ENCODE results near the gene ARFGAP1.

ARFGAP1 gene

DNA sequence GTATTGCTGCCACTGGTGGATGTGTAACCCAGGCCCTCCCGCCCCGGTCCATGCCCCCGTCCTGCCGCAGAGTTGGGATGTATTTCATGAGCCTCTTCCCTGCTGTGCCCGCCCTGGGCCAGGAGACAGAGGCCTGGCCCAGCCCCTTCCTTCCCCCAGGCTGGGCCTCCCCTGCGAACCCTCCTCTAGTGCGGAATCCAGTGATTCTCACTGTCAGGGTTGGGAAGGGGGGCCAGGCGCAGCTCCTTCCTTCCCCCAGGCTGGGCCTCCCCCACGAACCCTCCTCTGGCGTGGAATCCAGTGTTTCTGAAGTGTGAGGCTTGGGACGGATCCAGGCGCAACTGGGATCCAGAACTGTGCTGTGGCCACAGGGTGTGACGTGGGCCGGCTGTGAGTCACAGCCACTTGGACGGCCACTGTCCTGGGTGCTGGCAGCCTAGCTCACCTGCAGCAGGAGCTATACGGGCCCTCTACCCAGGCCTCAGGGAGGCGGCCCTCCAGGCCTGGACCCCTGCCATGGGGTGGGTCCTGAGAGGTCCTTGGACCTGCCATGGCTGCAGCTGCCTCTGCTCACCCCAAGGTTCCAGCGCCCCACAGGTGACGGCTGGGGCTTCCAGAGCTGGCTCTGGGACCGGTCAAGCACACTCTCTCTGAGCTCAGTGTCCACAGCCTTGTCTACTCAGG is 48.7 kb downstream of the ARFGAP1 start:
- no peak for DNase-seq (ENCODE audit: low spot score)

DNA sequence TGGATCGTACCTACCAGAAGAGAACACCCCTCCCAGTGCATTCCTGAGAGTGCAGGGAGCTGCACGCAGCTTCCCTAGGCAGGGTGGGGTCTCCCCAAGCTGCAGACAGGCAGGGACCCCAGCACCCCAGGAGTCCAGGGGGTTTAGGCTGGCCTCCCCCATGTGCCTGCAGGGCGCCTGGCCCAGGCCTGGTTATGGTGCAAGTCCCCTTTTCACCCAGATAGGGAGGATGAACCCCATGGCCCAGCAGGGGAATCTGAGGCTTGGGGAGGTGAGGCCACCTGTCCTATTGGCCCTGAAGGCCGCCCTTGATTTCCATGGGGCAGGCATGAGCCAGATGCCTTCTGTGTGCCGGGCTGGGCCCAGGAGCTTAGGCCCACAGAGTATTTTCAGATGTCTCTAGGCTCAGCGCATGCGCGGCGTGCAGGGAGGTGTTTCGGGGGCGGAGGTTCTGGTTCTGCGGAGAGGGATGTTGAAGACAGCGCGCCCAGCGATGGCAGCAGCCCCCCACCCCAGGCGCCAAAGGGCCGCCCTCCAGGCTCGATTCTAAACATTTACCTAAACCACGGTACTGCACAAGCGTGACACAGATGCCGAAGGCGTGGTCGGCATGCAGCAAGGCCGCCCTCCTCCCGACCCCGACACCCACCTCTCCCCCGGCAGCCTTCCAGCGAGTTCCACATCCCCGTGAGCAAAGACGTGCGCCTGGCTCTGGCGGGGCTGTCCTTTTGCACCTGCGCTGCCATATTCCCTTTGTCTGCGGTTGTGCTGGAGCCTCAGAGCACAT is 49.7 kb downstream of the ARFGAP1 start:
- DNase-seq (ENCODE audit: low spot score), result no peak

DNA sequence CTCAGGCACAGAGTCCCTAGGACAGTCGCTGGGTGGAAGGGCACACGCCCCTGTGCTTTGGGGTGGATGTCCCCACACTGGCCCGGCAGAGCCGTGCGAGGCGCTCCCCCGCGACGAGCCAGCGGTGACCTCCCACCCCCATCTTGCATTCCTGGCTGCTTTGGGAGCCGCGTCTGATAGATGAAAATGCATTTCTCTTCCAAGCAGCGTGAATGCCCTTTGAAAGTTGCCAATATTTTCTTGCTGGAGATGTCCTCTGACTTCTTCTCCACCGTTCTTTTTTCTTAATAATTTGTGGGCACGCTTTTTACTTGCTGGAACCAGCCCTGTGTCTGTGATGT is 50.3 kb downstream of the ARFGAP1 start:
- no peak for DNase-seq (ENCODE audit: low spot score)

DNA sequence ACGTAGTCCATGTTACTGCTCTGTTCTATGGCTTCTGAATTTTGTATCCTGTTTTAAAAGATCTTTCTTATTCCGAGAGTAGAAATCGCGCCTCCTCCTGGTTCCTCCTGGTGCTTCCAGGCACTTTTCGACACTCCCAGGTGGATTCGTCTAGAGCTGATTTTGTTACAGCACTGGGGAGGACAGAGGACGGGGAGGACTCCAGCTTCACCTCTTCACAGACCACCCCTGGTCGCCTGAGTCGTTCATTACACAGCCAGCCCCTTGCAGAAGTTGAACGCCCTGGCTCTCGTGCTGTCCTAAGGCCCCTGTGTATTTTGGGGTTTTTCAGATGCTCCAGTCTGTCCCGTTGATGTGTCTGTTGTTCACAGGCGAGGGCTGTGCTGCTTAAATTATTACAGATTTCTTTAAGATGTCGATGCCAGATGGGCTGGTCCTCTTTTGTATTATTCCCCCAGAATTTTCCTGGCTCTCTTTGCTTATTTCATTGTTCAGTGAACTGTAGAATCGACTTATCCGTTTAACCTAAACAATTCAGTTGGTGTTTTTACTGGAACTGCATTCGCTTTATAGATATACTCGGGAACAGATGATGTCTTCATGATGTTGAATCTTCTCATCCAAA is 50.9 kb downstream of the ARFGAP1 start:
- no peak for DNase-seq (ENCODE audit: low spot score)

DNA sequence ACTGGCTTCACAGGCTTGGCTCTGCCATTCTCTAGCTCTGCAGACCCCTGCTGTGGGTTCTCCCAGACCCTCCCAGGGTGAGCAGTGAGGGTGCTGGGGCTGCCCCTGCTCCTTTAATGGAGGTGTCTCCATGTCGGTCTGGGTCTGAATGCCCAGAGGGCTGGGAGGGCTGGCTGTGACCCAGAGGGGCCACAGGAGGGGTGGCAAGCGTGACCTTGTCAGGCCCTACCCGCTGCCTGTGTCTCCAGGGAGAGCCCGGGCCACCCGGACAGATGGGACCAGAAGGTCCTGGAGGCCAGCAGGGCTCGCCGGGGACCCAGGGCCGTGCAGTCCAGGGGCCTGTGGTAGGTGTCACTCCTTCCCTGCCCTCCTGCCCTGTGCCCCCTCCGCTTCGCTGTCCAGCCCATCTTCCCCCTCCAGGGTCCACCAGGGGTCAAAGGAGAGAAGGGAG is 52.4 kb downstream of the ARFGAP1 start:
- DNase-seq (ENCODE audit: low spot score), result no peak

DNA sequence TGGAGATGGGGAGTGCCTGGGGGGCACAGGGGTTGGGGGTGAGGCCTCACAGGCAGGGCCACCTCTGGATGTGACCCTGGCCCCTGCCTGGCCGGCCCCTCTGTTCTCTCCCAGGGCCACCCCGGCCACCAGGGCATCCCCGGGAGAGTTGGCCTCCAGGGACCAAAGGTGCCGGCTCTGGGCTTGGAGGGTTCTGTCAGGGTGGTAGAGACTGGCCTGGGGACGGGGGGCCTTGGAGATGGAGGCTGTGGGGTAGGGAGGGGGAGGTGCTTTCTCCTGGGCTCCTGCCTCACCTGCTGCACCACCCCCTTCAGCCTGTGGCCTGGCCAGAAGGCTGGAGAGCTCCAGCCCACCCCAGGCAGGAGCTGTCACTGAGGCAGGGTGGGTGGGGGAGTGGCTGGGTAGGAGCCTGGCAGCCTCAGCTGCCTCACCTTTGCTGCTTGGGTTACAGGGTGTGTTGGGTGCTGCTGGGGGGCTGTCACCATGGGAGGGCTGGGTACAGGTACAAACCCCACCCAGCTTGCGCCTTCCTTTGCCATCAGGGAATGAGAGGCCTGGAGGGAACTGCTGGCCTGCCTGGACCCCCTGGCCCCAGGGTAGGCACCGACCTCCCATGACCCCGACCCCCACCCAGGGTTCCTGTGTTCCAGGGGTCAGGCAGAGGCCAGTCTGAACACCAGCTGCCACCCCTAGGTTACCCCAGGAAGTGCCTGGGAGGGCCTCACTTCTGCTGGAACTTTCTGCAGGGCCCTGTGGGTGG is 53.1 kb downstream of the ARFGAP1 start:
- DNase-seq (ENCODE audit: low spot score), result no peak

DNA sequence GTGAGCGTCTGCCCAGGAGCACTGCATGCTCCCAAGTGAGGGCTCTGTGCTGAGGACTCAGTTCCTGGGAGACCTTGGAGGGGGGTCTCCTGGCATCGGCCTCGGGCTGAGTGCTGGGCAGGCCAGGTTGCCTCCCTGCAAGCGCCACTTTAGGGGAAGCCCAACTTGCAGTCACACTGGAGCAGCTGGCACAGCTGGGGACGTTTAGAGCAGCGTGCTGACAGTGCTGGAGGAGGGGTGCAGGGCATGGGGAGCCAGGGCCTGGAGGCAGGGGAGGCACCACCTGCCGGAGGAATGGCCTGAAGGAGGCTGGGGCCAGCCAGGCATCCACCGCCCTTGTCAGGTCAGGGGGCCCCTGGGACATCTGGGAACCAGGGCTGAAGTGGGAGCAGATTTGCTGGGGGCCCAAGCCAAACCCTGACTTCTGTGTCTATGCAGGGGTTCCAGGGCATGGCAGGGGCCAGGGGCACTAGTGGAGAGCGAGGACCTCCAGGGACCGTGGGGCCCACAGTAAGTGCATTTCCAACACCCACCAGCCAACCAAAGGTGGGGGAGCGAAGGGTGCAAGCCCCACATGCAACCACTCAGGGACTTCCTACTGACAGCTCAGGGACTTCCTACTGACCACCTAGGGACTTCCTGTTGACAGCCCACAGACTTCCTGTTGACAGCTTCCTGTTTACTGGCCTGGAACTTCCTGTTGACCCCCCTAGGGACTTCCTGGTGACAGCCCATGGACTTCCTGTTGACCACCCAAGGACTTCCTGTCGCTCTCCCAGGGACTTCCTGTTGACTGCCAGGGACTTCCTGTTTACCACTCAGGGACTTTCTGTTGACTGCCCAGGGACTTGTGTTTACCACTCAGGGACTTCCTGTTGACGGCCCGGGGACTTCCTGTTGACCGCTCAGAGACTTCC is 54.0 kb downstream of the ARFGAP1 start:
- no peak for DNase-seq (ENCODE audit: low spot score)

DNA sequence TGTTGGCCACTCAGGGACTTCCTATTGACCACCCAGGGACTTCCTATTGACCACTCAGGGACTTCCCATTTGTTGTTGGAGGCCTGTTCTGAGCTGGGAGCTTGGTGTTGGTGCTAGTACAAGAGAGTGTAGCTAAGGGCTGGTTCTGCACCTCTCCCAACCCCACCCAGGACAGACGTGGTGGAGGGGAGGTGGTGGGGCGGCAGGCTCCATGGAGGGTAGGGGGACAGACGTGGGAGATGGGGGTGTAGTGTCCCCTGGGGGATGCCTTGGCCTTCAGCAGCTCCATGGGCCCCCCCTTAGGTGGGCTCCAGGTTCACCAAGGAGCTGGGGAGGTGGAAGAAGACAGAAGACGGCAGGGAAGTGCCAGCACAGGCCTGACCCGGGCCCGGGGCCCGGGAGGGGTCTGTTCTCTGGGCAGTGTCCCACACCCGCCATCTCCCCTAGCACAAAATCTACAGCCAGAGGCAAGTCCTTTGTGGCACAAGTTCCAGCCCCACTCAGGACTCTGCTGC is 54.7 kb downstream of the ARFGAP1 start:
- no peak for DNase-seq (ENCODE audit: low spot score)

DNA sequence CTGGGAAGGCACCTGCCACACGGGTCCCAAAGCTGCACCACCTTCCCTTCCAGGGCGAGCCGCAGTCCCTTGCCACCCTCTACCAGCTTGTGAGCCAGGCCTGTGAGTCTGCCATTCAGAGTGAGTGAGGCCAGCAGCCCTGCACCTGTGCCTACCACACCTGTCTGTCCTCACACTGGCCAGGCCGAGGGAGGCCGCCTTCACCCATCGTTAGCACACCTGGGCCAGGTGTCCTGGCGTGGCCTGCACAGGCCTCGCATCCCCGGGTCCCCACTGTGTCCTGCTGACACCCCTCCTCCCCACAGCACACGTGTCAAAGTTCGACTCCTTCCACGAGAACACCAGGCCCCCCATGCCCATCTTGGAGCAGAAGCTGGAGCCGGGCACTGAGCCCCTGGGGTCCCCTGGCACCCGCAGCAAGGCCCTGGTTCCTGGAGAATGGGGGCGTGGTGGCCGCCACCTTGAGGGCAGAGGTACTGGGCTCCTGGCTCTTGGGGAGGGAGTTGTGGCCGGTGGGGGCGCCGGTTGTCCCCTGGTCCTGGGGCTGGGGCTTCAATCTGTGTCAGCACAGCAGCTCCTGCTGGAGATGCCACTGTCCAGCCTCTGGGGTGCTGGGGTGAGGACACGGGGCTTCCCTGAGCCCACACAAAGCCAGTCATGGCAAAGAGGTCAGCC is 55.5 kb downstream of the ARFGAP1 start:
- no peak for DNase-seq (ENCODE audit: low spot score)

DNA sequence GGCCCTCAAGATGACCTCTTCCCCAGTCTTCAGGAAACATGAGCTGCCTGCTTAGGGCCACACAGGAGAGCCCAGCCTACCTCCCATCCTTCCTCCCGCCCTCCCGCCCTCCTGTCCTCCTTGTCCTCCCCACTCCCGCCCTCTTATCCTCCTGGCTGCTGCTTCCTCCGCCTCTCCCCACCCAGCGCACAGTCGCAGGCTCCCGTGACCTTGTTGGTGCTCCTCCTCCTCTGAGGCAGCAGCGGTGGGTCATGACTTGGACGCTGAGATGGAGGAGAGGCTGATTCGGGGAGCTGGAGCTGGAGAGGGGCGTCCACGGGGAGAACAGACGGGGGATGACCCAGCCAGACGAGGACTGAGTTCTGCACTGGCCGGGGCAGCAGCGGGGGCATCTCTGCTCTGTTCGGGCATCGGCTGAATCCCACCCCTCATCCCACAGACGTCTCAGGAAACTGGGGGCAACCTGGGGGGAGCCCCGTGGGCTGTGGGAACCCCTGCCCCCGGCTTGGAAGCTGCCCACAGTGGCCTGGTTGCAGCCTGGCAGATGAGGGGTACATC is 56.2 kb downstream of the ARFGAP1 start:
- DNase-seq (ENCODE audit: low spot score), result no peak

DNA sequence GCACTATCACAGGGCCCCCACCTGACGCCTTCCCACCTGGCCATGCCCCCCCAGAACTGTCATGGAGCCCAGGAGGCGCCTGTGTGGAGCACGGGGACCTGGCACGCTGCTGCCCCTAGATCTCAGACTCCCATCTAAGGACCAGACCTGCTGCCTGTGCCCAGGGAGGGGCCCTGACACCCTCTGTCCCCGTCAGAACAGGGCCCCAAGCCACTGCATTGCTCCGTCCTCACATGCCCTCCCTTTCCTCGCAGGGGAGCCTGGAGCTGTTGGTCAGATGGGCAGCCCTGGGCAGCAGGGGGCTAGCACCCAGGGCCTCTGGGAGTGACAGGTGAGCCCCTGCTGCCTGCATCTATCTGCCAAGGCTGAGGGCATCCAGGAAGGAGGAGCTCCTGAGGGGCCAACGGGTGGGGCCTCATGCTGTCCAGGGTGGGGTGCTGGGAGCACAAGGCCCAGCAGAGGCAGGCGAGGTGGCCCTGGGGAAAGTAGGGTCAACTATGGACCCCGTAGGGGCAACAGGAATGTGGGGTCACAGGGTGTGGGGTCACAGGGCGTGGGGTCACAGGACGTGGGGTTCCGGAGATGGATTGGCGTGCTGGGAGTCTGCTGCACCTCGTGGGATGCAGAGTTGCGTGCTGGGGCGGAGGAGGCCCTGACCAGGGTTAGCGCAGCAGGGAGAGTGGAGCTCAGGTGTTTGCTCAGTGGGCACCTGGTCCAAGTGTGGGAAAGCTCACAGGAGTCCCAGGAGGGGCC is 56.9 kb downstream of the ARFGAP1 start:
- no peak for DNase-seq (ENCODE audit: low spot score)

DNA sequence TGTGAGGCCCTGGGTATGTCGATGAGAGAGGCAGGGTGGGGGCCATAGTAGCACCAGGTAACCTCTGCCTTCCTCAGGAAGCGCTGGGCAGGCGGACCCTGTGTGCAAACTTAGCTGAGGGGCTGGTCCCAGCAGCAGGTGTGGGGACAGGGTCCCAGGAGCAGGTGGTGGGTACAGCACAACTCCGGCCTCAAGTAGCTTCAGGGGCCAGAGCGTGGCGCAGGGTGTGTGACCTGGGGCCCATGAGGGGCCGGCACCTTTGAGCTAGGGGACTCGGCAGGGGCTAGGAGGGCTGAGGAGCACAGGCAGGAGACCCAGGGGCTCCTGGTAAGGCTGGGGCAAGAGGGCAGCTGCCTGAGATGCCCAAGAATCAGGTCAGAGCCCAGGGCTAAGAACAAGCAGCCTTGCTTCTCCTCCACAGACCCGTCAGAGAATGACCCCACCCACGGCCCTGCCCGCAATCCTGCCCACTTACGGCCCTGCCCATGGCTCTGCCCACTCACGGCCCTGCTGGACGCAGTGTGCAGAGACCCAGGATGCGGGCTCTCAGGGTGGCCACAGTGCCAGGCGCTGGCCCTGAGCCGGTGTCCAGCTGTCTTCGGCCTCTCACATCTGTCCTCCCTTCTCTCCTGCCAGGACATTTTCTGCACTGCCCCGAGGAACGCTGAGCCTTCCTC is 57.6 kb downstream of the ARFGAP1 start:
- DNase-seq (ENCODE audit: low spot score), result no peak

DNA sequence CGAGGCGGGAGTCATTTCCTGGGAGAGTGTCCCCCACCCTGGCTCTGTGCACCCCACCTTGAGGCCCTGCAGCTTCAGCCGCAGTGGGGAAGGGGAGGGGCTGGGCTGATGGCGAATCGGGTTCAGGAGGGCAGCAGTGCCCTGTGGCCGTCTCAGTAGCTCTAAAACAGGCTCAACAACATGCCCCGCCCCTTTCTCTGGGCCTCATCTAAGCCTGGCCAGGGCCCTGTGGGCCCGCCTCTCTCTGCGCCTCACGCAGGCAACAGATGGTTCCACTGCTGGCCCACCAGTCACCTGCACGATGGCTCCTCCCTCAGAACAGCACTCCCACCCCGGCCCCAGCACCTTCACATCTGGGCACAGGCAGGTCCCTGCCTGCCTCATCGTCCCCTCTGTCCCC is 58.3 kb downstream of the ARFGAP1 start:
- DNase-seq (ENCODE audit: low spot score), result no peak

DNA sequence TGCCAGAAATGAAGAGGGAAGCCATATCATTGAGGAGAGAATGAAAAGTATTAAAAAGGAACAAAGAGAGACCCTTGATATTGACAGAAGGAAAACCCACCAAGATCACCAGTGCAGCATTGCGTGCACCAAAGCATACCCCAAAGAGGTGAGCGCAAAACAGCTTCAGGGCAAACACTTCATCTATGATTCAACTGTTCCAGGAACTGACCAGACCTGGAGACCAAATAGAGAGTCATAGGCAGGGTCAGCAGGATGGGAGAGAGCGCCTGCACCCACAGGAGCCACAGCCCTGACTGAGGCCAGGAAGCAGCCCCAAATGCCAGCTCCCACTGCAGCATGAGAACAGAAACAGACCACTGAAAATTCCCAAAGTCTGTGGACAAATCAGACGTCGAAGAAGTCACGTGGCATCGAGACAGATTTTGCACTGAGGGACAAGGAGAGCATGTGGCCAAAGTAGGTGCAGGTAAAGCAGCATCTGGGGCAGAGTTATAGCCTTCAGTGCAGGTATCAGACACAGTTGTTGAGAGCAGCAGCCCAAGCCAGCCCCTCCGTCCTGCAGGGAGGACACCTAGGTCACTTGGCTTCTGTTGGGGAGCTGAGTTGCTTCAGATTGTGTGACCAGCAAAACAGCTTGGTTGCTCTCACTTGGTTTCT is 59.3 kb downstream of the ARFGAP1 start:
- DNase-seq (ENCODE audit: low spot score), result no peak

DNA sequence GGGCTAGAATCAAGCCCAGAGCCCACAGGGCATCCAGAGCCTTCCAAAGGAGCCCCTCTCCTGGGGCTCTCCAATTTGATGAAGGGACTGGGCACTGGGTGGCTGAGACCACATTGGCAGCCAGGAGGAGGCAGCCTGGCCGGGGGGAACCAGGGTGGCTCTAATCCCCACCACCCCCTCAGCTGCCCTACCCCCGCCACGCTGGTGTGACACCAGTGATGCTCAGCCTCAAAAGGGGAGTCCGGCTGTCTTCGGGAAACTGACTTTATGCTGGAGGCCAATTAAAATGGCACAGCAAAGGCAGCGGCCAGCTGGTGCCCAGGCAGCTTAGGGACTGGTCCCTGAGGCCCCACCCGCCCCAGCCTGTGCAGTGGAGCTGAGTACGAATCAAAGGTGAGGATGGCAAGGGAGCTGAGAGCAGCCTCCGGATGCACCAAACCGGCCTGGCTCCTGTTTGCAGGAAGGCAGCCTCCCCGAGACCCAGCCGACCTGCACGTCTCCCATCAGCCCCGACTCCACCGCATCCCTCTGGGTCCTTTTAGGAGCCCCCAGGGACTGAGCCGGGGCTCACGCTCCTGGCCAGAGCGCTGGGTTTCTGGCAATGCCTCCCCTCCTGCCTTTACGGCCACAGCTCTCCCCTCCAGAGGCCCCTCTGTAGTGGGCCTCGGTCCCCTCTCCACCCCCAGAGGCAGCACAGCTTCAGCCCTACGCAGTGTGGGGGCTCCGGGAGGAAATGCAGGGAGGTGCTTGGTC is 60.1 kb downstream of the ARFGAP1 start:
- no peak for DNase-seq (ENCODE audit: low spot score)

DNA sequence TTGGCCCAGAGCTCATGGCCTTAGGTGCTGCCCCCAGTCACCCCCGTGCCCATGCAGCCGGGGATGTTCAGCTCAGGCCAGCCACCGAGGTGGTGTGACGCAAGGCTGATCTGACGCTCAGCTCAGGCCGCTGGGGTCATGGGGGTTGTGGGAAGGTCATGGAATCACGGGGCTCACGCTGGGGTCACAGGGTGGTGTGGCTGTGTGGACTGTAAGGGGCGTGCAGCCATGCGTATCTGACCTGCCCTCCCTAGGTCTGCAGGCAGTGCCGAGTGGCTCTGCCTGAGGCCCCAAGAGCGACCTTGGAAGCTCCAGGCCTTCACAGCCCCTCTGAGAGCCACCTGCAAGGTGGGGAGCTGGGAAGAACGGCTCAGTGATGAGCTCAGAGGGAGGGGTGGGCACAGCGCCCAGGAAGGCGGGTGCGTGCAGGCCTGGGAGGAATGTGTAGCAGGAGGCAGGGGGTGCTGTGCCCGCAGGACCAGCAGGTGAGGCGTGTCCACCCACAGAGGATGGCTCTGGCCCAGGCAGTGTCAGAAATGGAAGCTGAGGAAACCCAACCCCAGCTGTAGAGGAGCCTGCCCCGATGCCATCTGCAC is 60.7 kb downstream of the ARFGAP1 start:
- DNase-seq (ENCODE audit: low spot score), result no peak

DNA sequence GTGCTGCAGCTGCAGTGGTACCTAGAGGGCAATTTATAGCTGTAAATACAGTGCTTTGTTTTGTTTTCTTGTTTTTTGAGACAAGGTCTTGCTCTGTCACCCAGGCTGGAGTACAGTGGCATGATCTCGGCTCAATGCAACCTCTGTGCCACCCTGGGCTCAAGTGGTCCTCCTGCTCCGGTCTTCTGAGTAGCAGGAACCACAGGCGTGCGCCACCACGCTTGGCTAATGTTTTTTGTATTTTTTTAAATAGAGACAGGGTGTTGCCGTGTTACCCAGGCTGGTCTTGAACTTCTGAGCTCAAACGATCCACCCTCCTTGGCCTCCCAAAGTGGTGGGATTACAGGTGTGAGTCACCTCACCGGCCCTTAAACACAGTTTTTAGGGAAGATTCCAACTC is 61.7 kb downstream of the ARFGAP1 start:
- DNase-seq (ENCODE audit: low spot score), result no peak

Measured in D341Med (cell line).